Measurements from ENCODE around the gene CDK12. TPM values are rescaled to one million over a fixed set of nuclear protein-coding genes. Genes with fewer than 3 reads are reported as not detected.
A peak's percentile ranks its signal among the peaks of the same experiment; 100 is the strongest.

Gene CDK12
- total and polyA plus RNA-seq, 8 donors: 9.3 to 30.7 (median 15.2) TPM

DNA sequence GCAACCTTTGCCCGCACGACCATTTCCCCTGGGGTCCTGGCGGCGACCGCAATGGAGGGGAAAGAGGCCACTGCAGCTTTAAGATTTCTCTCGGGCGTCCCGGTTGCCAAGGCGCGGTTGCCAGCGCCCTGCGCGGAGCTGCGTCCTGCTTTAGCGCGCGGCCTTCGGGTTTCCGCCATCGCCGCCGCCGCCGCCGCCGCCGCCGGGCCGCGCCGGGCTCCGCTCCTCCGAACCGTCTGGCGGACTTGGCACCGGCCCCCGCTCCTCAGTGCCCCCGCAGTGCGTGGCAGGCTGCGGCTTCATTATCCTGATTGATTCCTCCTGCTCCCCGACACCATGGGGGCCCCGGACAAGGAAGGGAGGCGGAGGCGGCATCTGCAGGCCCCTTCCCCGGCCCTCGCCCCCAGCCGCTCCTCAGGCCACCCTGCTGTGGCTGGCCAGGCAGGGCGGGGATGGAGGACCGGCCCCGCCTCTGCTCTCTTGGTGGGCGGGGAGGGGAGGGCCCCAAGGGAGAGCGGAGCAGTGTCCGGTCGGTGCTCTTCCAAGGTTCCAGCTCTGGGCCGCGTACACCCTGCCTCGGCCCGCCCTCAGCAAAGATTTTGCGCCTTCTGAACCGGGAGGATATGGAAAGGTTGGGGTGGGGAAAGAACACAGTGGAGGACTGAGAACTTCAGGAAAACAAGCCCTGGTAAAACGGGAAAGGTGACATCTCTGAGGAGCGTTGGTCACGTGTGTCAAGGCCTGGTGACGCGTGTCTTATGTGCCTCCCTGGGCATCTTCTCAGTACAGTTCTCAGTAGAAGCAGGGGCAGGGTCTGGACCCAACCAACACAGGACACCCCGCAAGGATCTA is 112.4 kb downstream of the CDK12 start:
- FAIRE-seq (no peak), DNase-seq (peak; percentile 53 to 86 (median 72)), ATAC-seq (peak; percentile 92 to 95 (median 94))
- Histone ChIP-seq H3K9me3 (no peaks in the 10 kb centered on the region), H3K4me1 (no peaks in the 10 kb centered on the region), H3K36me3 (no peaks in the 10 kb centered on the region), H3K27ac (peak overlapping the region; percentile 33 to 76 (median 66)), H3K27me3 (no peaks in the 10 kb centered on the region), H3K4me3 (peak overlapping the region; percentile 49 to 82 (median 62))
- WGBS, 2 donors: 1 to 2% methylated on average over 53 to 66 of the region's 66 CpGs
- TF ChIP-seq, protein P1, sequence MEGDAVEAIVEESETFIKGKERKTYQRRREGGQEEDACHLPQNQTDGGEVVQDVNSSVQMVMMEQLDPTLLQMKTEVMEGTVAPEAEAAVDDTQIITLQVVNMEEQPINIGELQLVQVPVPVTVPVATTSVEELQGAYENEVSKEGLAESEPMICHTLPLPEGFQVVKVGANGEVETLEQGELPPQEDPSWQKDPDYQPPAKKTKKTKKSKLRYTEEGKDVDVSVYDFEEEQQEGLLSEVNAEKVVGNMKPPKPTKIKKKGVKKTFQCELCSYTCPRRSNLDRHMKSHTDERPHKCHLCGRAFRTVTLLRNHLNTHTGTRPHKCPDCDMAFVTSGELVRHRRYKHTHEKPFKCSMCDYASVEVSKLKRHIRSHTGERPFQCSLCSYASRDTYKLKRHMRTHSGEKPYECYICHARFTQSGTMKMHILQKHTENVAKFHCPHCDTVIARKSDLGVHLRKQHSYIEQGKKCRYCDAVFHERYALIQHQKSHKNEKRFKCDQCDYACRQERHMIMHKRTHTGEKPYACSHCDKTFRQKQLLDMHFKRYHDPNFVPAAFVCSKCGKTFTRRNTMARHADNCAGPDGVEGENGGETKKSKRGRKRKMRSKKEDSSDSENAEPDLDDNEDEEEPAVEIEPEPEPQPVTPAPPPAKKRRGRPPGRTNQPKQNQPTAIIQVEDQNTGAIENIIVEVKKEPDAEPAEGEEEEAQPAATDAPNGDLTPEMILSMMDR (IDR thresholded peaks at IDR 0.05): no peak
- intact Hi-C loops (cut with DNase I): no loop called here

DNA sequence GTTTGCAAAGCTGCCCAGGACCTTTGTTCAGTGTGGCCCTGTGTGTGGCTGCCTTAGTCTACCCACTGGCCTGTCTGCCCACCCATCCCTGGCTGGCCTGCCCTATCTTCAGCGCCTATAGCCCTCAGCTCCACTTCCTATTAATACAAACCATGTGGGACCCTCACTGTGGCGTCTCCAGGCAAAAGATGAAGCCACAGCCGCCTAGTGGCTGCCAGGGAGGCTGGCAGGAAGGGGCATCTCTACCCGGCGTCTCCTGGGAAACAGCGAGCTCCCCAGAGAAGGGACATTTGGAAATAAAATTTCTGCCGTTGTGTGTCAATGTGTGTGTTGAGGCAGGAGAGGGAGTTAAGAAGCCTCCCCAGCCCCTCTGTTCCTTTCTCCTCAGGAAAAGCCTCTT is 114.9 kb downstream of the CDK12 start:
- Histone ChIP-seq H3K36me3 (no peaks in the 10 kb centered on the region), H3K27me3 (no peaks in the 10 kb centered on the region), H3K9me3 (no peaks in the 10 kb centered on the region), H3K4me1 (no peaks in the 10 kb centered on the region), H3K27ac (no peak overlapping the region), H3K4me3 (no peak overlapping the region)
- intact Hi-C loops (cut with DNase I): no loop called here
- WGBS, 2 donors: 40 to 51% methylated on average over 7 of the region's 7 CpGs
- ATAC-seq (no peak), DNase-seq (no peak), FAIRE-seq (no peak)
- TF ChIP-seq, protein P1 (IDR thresholded peaks at IDR 0.05): peak in 1 of 4 donors; percentile 25

DNA sequence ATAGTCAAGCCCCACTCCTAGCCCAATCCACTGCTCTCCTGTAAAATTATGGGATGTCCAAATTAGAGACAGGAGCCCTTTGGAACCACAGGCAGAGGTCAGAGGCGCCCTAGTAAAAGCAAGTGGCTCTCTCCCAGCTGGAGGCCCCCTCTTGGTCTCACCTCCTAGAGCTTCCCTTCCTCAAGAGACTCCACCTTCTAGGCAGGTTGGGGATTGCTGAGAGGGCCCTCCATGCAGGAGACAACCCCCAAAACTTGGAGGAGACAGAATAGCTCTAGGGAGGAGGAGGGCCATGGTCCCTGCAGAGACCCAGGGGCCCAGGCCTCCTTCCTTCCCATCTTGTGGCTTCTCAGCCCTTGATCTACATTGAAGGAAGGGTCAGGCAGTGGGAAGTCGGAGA is 117.0 kb downstream of the CDK12 start:
- H3K9me3 ChIP-seq: no peaks in the 10 kb centered on the region
- FAIRE-seq: no peak
- no peak overlapping the region for H3K27ac ChIP-seq
- 81 to 89% methylated on average over 2 of the region's 2 CpGs for WGBS, 2 donors
- no peak for DNase-seq
- no peaks in the 10 kb centered on the region for H3K36me3 ChIP-seq
- TF ChIP-seq, protein P1 (IDR thresholded peaks at IDR 0.05): no peak
- H3K4me1 ChIP-seq: no peaks in the 10 kb centered on the region
- intact Hi-C loops (cut with DNase I): no loop called here
- H3K27me3 ChIP-seq: no peaks in the 10 kb centered on the region
- no peak for ATAC-seq
- H3K4me3 ChIP-seq: no peak overlapping the region

DNA sequence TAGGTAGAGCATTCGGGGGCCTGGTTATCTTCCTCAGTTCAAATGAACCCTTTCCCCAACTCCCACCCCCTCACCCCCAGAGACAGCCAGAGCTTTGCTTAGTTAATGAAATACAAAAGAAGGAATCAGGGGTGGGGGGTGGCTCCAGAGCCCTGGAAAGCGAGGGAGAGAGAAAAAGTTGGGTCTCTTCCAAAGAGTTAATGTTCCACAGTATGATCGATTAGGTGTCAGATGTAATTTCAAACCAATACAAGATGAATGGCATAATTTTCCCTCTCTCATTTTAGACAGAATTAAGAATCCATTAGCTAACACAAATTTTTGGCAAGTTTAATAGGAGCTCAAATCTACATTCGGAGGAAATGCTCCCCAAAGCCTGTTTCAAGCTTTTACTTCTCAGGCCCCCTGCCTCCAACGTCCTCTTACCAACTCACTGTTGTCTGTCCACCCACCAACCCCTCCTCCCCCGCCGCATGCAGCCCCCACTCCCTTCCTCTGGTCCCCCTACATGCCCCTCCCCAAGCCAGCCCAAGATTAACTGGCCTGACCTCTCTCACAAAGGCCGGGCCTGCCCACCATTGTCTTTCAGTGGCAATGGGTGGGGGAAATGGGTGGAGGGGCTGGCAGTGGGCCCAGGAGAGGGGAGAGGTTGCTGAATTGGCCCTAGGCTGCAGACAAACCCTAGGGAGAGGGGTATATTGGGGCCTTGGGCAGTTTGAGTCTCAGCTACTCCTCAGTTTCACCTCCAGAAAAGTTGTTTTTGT is 118.2 kb downstream of the CDK12 start:
- TF ChIP-seq, protein P1 (IDR thresholded peaks at IDR 0.05): no peak
- Histone ChIP-seq H3K27me3 (no peaks in the 10 kb centered on the region), H3K4me3 (no peak overlapping the region), H3K9me3 (no peaks in the 10 kb centered on the region), H3K27ac (no peak overlapping the region), H3K4me1 (no peaks in the 10 kb centered on the region), H3K36me3 (no peaks in the 10 kb centered on the region)
- WGBS, 2 donors: 41 to 43% methylated on average over 8 of the region's 8 CpGs
- DNase-seq (peak in 2 of 6 donors; percentile 24 to 48), FAIRE-seq (no peak), ATAC-seq (peak in 3 of 4 donors; percentile 39 to 66 (median 57))
- intact Hi-C loops (cut with DNase I): no loop called here

Measured in pancreas (tissue), 10 donors.